NOMO-1 (cell line): ENCODE results near the gene SFXN5.

Experiments used
- DNase-seq, 2 experiments: peaks; one replicate each; lab custom pipeline; 2025; ENCODE audit not compliant: unreplicated experiment in 2 of 2; lab: John Stamatoyannopoulos, UW

SFXN5 gene

DNA sequence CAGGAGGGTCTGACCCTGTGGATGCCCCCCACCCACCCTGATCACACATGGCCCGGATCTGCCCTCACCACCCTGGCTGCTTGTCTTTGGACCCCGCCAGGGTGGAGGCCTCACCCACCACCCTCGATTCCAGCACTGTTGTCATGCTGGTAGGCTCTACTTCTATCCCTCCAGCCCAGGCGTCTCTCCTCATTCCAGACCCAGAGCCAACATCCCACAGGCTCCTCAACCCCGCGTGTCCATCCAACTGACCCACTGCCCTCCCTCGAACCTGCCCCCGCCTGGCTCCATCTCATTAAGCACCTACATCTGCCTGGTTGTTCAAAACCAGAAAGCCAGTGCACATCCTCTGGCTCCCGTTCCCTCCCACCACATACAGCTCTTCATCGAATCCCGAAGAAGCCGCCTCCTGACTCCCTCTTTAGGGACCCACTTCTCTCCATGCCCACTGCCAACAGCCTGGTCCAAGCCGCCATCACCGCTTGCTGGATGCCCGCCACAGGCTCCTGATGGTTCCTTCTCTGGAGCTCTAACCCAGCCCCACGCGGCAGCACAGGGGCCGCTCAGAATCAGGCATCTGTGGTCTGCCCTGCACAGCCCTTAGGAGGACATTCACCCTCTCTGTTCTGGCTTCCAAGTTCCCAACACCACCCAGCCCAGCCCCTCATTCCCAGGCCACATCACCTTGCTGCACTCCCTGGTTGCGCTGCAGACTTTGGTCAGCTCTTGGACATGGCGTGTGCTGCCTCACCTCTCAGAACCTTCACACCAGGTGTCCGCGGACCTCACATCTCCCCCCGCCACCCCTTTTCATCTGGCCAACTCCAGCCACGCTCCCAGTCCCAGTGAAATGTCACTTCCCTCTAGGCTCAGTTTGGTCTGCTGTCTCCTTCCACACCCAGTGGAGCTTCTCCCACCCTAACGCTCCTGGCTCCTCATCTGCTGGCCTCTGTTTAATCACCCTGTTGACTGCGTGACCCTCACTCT, 111.2 kb downstream of the SFXN5 start:
- DNase-seq = no peak

DNA sequence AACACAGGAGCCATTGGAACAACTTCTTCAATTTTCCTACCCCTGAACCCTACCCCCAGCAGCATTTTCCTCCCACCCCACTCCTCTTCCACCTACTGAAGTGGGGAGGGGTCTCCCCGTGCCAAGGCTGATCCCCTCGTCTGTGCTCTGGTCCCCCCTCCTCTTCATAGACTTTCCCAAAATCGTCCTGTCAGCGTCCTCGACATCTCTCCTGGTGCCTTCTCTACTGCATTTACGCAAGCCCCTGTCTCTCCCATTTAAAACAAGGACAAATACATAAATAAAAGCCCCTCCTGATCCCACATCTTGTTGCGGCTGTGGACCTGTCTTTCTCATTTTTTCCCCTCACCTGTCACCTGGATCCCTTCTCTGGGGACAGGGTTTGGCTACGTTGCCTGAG, 112.0 kb downstream of the SFXN5 start:
- no peak for DNase-seq

DNA sequence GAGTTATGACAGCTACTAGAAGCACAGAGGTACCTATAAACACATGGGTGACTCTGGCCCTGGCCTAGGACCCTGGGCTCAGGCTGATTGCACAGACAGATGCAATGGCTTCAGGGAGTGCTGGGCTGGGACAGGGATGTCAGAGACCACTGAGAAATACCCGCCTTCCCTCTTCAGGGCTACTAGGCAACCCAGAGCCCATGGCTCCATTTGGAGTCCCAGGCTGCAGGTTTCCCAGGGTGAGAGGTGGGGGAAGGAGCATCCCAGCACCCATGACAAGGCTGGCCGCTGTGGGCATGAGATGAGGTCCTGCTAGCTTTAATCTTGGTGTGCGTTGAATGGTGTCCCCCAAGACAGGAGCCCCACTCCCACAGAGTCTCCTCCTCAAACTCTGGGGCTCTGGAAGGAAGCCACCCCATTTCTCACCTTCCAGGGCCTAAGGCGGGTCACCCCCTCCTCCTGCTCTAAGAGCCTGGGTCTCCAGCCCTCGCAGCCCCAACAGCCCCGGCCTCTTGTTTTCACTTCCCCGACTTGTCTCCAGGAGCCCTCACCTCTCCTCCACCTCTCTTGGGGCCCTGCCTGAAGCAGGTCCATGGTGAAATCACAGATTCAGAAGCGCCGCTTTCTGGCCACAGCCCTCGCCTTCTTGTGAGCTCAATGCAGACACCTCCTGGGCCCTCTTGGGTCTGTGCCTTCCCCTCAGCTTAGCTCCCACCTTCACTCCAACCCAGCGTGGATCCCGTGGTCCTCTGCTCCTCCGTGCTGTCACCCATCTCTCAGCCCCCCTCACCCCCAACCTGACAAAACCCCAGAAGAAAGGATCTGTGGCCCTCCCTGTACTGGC, 112.7 kb downstream of the SFXN5 start:
- DNase-seq = no peak

DNA sequence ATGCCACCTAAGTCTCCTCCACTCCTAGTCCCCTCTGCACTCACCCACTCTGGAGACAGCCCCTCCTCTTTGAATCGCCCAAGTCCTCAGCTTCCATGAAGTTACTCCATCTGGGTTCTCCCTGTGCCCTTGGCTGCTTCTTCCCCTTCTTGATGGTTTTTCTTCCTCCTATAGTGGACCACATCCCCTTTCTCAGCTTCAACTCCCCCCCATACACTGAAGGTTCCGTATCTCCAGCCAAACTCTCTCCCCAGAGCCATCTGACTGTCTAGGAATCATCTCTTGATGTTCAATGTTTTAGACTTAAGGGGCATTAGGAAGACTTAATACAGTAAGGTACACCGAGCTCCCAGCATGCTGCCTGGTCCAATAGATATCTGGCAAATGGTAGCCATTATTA, 114.6 kb downstream of the SFXN5 start:
- peak; percentile 13 to 48 for DNase-seq

DNA sequence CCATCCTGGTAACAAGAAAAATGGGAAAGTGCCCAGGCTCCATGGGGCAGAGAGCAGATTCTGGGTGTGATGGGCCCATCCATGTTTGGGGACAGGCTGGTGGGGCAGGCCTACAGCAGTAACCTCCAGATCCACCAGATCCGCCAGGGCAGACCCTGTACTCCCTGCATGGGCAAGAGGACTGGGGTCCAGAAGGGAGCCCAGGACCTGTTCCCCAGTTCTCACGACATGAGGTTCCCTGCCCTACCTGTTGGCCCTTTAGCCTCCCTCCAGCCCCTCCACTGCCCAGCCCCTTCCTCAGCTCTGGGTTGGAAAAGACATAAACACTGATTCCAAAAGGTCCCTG, 115.5 kb downstream of the SFXN5 start:
- no peak for DNase-seq

DNA sequence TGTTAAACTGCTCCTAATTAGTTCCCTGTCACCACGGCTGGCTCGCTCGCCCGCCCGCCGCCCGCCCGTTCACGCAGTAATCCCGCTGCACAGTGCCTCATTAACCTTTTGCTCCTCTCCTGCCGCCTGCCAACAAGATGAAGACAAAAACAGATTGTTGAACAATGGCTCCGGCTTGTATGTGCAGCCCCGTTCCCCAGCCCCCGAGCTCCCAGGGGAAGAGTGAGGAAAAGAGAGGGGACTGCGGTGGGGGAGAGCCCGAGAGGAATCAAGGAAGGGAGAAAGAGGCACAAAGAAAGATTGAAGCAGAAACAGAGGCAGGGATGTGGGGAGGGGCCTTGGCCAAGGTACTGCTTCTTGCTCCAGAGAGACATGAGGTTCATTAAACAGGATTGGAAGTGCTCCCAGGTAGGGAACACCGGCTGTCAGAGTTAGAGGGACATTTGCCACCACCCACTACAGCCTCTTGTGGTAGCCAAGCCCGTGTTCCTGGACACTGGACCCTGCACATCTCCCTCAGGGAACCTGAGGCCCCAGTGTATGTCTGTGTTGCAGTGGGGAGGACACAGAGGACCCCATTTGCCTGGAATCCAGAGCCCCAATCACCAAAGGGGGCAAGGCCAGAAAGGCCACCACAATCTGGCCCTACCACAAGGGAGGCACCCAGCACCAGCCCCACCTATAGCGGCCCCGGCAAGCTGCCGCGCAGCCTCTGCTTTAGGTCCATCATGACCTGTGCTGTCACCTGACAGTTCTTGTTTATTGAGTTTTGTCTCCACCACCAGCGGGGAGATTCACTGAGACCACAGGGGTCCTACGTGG, 116.1 kb downstream of the SFXN5 start:
- no peak for DNase-seq

DNA sequence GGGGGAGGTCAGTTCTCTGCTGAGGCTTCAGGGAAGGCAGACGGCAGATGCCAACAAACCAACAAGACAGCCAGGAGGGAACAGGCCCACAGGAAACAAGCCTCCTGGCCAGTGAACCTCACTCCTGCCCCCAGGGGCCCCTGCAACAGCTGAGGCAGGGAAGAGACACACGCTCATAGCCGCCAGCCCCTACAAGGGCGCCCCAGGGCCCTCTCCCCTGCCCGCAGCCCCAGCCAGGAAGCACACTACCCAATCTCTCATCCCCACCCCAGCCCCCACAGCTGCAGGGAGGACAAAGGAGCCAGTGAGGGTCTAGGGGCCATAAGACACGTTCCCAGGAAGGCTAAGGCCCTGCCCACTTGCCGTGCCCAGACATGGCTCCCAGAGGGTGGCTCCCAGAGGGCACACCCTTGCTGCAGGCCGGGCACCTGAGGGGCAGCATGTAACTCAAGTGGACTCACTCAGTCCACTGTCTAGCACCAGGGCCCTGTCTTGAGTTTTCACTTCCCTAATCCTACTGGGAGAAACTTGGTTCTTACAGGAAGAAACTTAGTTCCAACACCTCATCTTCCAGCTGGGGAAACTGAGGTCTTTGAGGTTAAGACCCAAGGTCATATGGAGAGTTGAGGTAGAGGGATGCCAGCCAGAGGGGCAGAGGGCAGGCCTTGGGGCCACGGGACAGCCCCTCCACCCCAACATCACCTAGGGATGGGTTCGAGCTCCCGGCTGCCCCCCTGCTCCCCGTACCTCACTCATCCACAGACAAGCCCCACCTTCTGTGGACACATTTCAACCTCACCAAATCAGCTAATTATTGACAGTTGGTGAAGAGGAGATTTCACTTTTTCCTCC, 116.9 kb downstream of the SFXN5 start:
- DNase-seq = no peak

DNA sequence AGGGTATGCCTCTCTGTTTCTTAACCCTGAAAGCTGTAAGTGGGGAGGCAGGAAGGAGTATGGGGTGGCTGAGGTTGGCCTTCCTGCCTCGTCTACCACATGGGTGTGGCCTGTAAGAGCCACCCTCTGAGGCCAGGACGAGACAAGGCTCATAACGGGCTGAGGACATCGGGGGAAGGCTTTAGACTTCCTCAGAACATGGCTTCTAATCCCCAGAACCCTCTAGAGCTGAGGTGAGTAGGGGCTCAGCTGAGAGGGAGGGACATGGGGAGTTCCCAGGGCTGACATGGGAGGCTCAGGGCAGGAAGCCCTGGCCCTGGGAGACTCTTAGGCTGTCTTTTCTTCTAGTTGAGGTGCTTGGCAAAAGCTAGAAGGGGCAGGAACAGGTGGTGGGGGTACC, 117.5 kb downstream of the SFXN5 start:
- no peak for DNase-seq

DNA sequence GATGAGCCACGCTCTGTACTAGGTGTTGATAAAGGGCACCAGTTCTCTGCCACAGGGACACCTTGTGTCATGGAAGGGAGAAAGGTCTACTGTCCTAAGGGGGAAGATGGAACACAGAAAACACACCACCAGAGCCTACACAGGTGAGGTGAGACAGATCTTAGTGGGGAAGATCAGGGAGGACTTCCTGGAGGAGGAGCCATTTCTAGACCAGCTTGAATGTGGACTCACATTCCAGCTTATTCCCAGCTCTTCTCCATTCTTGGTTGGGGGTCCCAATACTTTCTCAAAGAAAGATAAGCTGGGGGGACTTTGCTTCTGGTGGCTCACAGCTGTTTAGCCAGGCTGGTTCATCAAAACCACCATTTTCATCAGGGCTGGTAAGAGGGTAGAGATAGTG, 118.0 kb downstream of the SFXN5 start:
- no peak for DNase-seq

DNA sequence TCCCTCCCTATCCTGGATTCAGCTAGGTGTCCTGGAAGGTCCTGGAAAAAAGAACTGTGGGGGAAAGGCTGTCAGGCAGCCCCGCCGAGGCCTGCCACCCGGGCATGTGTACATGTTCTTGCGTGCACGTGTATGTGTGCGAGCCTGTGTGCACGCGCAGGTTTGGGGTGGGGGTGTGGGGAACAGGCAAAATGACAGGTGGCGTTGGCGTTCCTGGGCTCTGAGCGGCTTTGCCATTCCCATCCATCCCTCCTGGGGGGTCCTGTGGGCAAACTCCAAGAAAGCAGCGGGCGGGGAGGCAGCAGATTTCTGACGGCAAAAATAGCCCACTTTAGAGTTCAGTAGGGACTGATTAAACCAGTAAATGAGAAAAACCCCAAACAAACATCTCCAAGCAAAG, 118.6 kb downstream of the SFXN5 start:
- no peak for DNase-seq

DNA sequence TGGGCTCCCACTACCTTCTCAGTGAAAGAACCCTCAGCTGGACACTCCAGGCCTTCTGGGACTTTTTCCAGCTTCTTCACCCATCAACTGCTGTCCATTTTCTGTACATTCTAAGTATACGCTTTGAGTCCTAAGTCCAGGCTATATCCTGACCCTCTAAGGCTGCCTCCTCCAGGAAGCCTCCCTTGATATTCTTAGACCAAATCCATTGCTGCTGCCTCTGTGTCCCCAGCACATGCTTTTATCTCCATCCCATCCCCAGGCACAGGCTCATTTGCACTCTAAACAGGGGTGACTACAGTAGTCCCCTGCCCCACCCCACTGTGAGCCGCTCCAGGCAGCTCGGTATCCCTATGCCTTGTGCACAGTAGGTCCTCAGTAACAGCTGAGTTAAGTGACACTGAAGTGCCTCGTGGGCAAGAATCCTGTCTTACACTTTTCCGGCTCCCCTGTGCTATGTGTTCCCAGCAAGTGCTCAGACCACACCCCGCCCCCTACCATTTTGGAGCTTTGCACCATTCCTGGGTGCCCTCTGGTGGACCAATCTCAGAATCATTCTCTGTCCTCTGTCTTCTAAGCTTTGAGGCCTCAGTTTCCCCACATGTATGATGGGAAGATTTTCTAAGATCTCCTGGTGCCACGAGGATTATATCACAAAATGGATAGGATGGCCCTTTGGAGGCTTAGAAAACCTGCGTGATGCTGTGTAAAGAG, 119.2 kb downstream of the SFXN5 start:
- DNase-seq = no peak

DNA sequence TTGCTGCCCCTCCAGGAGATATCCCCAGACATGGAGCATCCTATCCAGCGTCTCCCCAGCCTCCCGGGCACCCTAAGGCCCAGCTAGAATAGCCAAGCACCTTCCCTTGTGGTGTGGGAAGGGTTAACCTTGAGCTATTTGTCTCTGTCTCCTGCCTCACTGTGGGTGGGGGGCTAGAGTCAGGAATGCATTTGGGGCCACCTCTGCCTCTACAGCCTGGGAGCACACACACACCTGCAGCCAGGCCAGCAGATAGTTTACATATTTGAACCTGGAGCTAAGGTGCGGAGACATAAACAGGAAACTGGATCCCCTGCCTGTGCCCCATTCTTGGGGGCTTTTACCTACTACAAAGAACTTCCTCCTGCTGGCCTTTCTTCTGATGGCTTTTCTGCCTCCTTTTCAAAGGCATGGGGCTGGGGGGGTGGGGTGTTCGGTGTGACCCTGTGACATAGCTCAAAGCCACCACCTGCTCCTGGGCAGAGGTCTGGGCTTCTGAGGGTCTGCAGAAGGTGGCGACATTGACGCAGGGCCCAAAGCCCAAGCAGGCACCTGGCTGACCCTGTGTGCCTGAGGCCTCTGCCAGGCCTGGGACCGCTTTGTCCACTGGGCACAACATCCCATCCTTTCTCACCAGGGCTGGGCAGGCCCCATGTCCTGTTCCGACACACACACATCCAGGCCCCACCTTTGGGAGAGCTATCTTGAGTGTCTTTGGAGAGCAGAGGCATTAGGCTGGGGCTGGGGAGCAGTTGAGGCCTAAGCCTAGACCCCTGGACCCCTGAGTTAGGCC, 120.0 kb downstream of the SFXN5 start:
- DNase-seq = no peak

DNA sequence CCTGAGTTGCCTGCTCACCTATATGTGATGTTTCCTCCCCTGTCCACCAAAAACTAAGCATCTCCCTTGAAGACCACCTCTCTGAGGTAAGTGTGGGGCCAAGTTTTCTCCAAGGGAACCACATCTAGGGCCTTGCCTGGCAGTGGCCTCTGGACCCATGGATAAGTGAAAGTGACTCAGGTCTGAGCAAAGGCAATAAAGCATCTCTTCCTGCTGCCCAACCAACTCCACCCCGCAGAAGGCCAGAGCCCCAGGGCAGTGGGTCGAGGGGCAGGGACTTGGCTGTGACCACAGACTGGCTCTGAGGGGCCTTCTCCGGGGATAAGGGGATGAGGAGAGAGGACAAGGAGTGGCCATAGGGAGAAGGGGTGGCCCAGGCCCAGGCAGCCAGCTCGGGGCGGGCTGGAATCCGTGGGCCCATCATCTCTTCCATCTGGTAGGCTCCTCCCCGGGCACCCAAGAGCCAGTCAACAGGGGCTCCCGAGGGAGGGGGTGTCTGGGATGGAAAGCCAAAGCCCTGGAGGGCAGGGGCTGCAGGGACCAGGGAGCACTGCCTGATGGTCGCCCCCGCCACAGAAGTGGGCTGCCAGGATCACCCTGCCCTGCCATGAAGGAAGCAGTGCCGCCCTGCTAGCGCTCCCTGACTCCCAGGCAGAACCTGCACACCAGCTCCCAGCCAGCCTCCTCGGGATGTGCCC, 120.8 kb downstream of the SFXN5 start:
- no peak for DNase-seq

DNA sequence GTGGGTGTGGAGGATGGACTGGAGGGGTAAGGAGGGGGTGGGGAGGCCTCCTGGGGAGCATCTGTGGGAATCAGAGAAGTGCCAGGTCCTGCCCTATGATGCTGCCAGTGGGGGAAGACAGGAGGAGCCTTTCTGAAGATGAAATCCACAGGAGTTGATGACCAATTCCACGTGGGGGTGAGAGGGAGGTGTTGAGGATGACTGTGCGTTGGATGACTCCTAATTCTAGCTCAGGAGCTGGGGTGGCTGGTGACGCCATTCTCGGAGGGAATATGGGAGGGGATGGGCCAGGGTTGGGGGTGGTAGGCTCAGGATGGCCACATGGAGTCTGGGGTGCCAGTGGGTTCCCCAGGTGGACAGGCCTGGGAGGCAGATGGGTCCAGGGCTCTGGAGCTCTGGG, 121.9 kb downstream of the SFXN5 start:
- no peak for DNase-seq

DNA sequence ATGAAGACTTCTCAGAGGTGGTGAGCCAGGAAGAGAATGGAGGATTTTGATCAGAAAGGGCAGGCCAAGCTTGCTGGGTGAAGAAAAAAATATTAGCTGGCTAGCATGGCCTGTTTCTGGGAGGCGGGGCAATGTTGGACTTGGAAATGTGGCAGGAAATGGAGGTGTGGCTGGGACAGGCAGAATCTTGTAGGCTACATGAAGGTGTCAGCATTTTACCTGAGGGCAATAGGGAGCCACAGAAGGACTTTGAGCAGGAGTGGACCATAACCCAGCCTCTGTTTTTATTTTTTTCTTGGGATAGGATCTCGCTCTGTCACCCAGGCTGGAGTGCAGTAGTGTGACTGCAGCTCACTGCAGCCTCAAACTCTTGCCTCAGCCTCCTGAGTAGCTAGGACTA, 122.5 kb downstream of the SFXN5 start:
- DNase-seq = no peak

DNA sequence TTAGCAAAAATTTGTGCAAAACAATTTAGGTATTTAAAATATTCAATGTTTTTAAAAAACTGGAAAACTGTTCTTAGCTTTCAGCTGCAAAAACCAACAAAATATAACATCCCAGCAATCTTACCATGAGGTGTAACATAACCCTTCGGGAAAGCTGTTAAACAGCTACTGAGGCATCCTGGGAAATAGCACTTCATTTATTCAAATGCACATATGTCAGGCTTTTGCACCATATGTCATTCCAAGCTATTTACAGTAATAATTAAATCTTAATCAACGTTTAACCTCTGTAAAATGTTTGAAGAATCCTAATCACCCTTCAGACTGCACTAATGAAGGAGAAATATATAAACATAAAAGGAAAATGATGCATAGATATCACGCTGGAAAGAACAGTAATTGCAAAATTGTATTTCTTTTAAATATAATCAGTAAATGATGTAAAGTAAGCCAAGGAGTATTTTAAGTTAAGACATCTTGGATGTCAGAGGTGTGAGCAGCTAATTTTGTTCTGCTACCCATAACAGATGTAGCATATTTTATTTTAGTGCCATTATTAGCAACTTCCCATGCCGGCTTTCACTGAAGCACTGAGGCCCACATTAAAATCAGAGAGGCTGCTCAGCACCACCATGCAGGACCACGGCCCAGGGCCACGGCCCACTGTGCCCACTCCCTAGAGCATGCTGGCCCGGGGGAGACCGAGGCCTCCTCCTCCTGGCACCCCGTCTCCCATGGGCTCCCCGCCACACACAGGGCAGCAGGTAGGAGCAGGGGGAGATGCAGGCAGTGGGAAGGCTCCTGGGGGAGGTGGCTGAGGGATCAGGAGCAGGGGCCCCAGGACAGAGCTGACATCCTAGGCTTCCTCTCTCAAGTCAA, 123.3 kb downstream of the SFXN5 start:
- DNase-seq = no peak

DNA sequence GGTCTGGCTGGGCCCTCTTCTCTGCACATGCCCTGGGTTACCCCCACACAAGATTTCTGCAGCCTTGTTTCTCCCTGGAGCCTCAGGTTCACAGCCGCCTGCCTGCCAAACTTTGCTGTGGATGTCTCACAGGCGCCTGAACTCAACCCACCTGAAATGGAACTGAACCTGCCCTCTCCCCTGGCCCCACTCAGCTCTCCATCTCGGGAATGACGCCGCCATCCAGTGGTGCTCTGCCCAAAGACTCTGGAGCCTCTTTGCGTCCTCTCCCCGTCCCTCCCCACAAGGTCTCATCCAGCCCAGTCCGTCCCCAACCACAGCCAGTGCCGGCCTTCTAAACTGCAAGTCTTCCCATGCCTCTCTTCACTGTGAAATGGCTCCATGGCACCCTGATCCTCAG, 125.0 kb downstream of the SFXN5 start:
- no peak for DNase-seq
